MCF 10A (cell line): ENCODE measurements around the gene ACTG2. TPM values are rescaled to one million over a fixed set of nuclear protein-coding genes. Genes with fewer than 3 reads are reported as not detected.

Experiments
- BruUV-seq: library from RNA; stranded (reverse); fragments of 400-500 nt; replicated peaks from 2 replicates; lab custom pipeline; 2021; lab: Mats Ljungman, UMichigan
- CTCF ChIA-PET: fragments of 300-600 bp; sonication (Branson Sonifier 250); formaldehyde crosslinking; extraction: SDS; loops from one replicate; lab custom pipeline; 2021; ENCODE audit warnings: antibody characterized with exemption, inconsistent platforms; lab: Yijun Ruan, JAX
- POLR2A ChIA-PET: fragments of 300-600, 350-650 bp; sonication (Branson Sonifier 250); formaldehyde crosslinking; extraction: SDS; loops from one replicate; lab custom pipeline; 2020; ENCODE audit warnings: antibody characterized with exemption, inconsistent platforms; lab: Yijun Ruan, JAX
- DNase-seq: peaks from one replicate; pipeline ENCODE4 v3.0.0-alpha.2; 2018; ENCODE audit not compliant: unreplicated experiment
- H3K27ac Mint-ChIP-seq: one replicate; pipeline ENCODE4 v1.8.0; 2022; ENCODE audit warnings: mild to moderate bottlenecking, low read depth, mixed read lengths; ENCODE audit not compliant: unreplicated experiment
- H3K27me3 Mint-ChIP-seq: one replicate; pipeline ENCODE4 v1.8.0; 2022; ENCODE audit warnings: mixed read lengths; ENCODE audit not compliant: insufficient read depth, unreplicated experiment
- H3K36me3 Mint-ChIP-seq: one replicate; pipeline ENCODE4 v1.8.0; 2022; ENCODE audit warnings: mild to moderate bottlenecking, moderate library complexity, mixed read lengths; ENCODE audit not compliant: insufficient read depth, unreplicated experiment
- H3K4me1 Mint-ChIP-seq: one replicate; pipeline ENCODE4 v1.8.0; 2022; ENCODE audit warnings: mixed read lengths; ENCODE audit not compliant: insufficient read depth, unreplicated experiment
- H3K4me3 Mint-ChIP-seq: one replicate; pipeline ENCODE4 v1.8.0; 2022; ENCODE audit warnings: mild to moderate bottlenecking, moderate library complexity, mixed read lengths; ENCODE audit not compliant: unreplicated experiment
- H3K9me3 Mint-ChIP-seq: one replicate; pipeline ENCODE4 v1.8.0; 2022; ENCODE audit warnings: mixed read lengths; ENCODE audit not compliant: unreplicated experiment
- CTCF ChIP-seq: fragments of 200-600 bp; IDR thresholded peaks from one replicate; pipeline ENCODE4 v1.8.0; 2022; ENCODE audit warnings: antibody characterized with exemption, mild to moderate bottlenecking; ENCODE audit not compliant: unreplicated experiment
- intact Hi-C: fragments of 100-400 bp; cut with micrococcal nuclease; formaldehyde crosslinking; loops from 2 replicates; pipeline ENCODE4 v1.14.1; 2022
- total RNA-seq: library from RNA; stranded (reverse); gene quantifications from 2 replicates; pipeline ENCODE4 v1.2.3, GENCODE V29; 2022

ACTG2 gene
- total RNA-seq, 1 experiment from 2014 or later, result not detected

GRCh38 chr2:73937103-73937885 is 44.5 kb downstream of the ACTG2 start:
- Mint-ChIP-seq H3K27me3 (no peaks in the 10 kb centered on the region), H3K27ac (peak overlapping the region; percentile 40), H3K9me3 (no peaks in the 10 kb centered on the region), H3K4me1 (peaks cover 47% of the 10 kb centered on the region), H3K4me3 (no peak overlapping the region), H3K36me3 (peaks cover 62% of the 10 kb centered on the region)
- no peak for DNase-seq
- intact Hi-C loops, result loop anchor here (5.0 kb wide), 1 partner anchor 45 kb away; the partner anchor contains the start of gene TET3
- ChIA-PET CTCF (interaction anchor here (0.6 to 1.5 kb wide), 6 partner anchors 10 to 214 kb away, joined by 3 to 6 read pairs (median 3); no protein-coding TSS in a partner anchor), POLR2A (interaction anchor here (0.6 to 3.4 kb wide), 8 partner anchors 10 to 210 kb away, joined by 3 to 30 read pairs (median 6); partner anchors contain the start of genes BOLA3, DGUOK and STAMBP)
- TF ChIP-seq CTCF, result no peak
- no TSS peak for BruUV-seq

DNA sequence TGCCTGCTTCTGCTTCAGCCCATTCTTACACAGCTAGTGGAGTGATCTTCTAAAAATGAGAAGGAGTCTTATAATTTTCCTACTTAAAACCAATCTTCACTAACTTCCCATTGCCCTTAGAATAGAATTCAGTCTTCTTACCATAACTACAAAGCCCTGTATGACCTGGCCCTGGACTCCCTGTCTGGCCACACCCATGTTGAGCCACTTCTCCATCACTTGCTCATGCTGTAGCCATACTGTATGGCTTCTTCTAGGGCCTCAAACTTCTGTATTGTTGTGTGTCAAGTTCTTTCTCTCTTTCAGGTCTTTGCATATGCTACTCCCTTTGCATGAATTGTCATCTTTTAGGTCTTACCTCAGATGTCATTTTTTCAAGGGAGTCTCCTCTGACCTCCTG is 45.1 kb downstream of the ACTG2 start:
- no peak overlapping the region for H3K27ac Mint-ChIP-seq
- no peak overlapping the region for H3K4me3 Mint-ChIP-seq
- BruUV-seq, result no TSS peak
- H3K27me3 Mint-ChIP-seq, result no peaks in the 10 kb centered on the region
- no peak for TF ChIP-seq CTCF
- peaks cover 66% of the 10 kb centered on the region for H3K36me3 Mint-ChIP-seq
- H3K9me3 Mint-ChIP-seq, result no peaks in the 10 kb centered on the region
- no peak for DNase-seq
- peaks cover 44% of the 10 kb centered on the region for H3K4me1 Mint-ChIP-seq
- ChIA-PET CTCF (interaction anchor here (1.0 to 2.5 kb wide), 5 partner anchors 69 to 248 kb away, joined by 3 to 10 read pairs (median 3); no protein-coding TSS in a partner anchor), POLR2A (interaction anchor here (0.9 to 3.4 kb wide), 12 partner anchors 8 to 209 kb away, joined by 3 to 30 read pairs (median 6); partner anchors contain the start of genes DGUOK, STAMBP and TET3)
- intact Hi-C loops, result loop anchor here (2.0 to 5.0 kb wide), 3 partner anchors 44 to 209 kb away; partner anchors contain the start of genes BOLA3 and TET3

DNA sequence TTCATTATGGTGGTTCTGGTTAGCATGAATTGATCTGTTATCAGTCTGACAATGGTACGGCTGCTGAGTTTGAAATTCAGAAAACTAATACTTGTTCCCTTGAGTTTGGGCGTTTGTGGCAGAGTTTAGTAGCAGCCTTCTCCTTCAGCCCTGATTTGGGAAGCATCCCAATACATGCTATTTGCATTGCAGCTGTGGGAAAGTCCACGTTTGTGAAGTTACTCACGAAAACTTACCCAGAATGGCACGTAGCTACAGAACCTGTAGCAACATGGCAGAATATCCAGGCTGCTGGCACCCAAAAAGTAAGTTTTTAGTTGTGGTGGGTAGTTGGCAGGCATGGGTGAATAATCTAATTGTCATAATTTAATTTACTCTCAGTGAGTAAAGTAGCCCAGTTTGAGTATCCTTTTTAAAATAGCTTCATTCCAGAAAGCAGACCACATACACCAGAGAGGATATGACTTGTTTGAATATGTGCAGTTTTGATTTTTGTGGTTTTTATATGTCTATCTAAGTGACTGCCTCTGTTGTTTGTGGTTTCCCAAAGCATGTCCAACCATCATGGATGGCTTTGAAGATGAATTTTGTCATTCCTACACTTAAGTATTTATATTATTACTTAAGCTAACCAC is 46.0 kb downstream of the ACTG2 start:
- ChIA-PET POLR2A (interaction anchor here (0.5 to 3.4 kb wide), 15 partner anchors 9 to 208 kb away, joined by 3 to 30 read pairs (median 5); partner anchors contain the start of genes DGUOK, STAMBP and TET3), CTCF (interaction anchor here (0.5 to 2.5 kb wide), 18 partner anchors 8 to 396 kb away, joined by 3 to 10 read pairs (median 4); partner anchors contain the start of gene STAMBP)
- no peaks in the 10 kb centered on the region for H3K9me3 Mint-ChIP-seq
- H3K4me1 Mint-ChIP-seq, result peaks cover 38% of the 10 kb centered on the region
- H3K4me3 Mint-ChIP-seq, result no peak overlapping the region
- TF ChIP-seq CTCF, result no peak
- peak overlapping the region; percentile 91 for H3K27ac Mint-ChIP-seq
- intact Hi-C loops, result loop anchor here (1.0 to 5.0 kb wide), 4 partner anchors 43 to 208 kb away; partner anchors contain the start of genes BOLA3 and TET3
- peaks cover 66% of the 10 kb centered on the region for H3K36me3 Mint-ChIP-seq
- no TSS peak for BruUV-seq
- DNase-seq, result no peak
- H3K27me3 Mint-ChIP-seq, result no peaks in the 10 kb centered on the region
